ENCODE results near the gene UROC1. TPM values are rescaled to one million over a fixed set of nuclear protein-coding genes. Genes with fewer than 3 reads are reported as not detected.

UROC1 gene
- total and polyA plus RNA-seq, 2 of the 13 experiments (the other 11 are each of a cell fraction or from before 2014, with no cell fraction given): 0.71 to 1.3 TPM

DNA sequence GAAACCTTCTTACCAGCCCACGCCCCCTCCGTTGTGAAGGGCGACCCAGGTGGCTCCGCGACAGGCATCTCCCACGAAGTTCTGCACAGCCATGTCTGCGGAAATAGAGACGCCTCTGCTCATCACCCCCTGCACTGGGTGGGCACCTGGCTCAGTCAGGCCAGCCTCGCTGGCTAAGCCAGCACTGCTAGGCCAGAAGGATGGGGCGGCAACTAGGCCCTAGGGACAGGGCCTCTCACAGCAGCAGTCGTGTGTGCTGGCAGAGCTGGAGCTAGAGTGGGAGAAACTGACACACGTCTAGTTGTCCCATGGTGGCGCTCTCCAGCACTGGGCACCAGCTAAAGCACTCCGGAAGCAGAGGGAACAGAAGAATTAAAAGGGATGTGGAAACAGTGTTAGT is 29.4 kb downstream of the UROC1 start:
- H3K9ac ChIP-seq (ENCODE audit: insufficient read depth, low read depth, low read length): no peak overlapping the region
- DNase-seq (ENCODE audit: low spot score): no peak
- peak; percentile 55 for ATAC-seq
- no peak for FAIRE-seq
- intact Hi-C loops (cut with micrococcal nuclease; ENCODE audit: unreplicated experiment) (no loop called here), in situ Hi-C loops (cut with HindIII; ENCODE audit: extremely low pct_ligation_motif_present, low pct_unique_long_range_greater_than_20kb) (no loop called here)
- no TSS peak for BruUV-seq (replicated peaks)
- CTCF ChIA-PET (ENCODE audit: low intra/inter-chr PET ratio, low total read pairs): no interaction called here
- POLR2A ChIA-PET: interaction anchor here (2.8 kb wide), 1 partner anchor 12 kb away, joined by 12 read pairs; the partner anchor contains the start of gene ZXDC
- no peak overlapping the region for H3K4me2 ChIP-seq (ENCODE audit: low read depth, low read length)
- no peaks in the 10 kb centered on the region for H3K79me2 ChIP-seq (ENCODE audit: insufficient read depth, low read length)
- no peak overlapping the region for H3K4me3 ChIP-seq (replicated peaks in 1 of 3; ENCODE audit: insufficient read depth in 1 of 3, low read depth in 2 of 3, low read length in 3 of 3)
- H2AFZ ChIP-seq (ENCODE audit: low read length): no peak overlapping the region
- no peaks in the 10 kb centered on the region for H4K20me1 ChIP-seq (ENCODE audit: insufficient read depth, low read length)
- no peaks in the 10 kb centered on the region; a peak in 1 of 5 replicates for H3K27me3 ChIP-seq (ENCODE audit: control insufficient read depth in 1 of 2, insufficient read depth in 2 of 2, low read length in 2 of 2)
- 60% methylated on average over 8 of the region's 14 CpGs for WGBS (ENCODE audit: low lambda C conversion rate)
- H3K4me1 ChIP-seq (ENCODE audit: insufficient read depth, low read length): peaks cover 59% of the 10 kb centered on the region
- no peaks in the 10 kb centered on the region for H3K9me3 ChIP-seq (ENCODE audit: low read length)
- no peaks in the 10 kb centered on the region for H3K36me3 ChIP-seq (replicated peaks in 1 of 2; ENCODE audit: control insufficient read depth in 1 of 2, insufficient read depth in 2 of 2, low read length in 2 of 2)
- H3K27ac ChIP-seq (ENCODE audit: extremely low read length, insufficient read depth, low read length): no peak overlapping the region
- TF ChIP-seq NAIF1 (CRISPR knock-in tag; IDR thresholded peaks at IDR 0.05; ENCODE audit: borderline replicate concordance): no peak
- TF ChIP-seq ZSCAN25 (CRISPR knock-in tag; IDR thresholded peaks at IDR 0.05): no peak
- no peak for TF ChIP-seq MYNN (CRISPR knock-in tag; IDR thresholded peaks at IDR 0.05; ENCODE audit: low read depth)
- TF ChIP-seq SOX5 (CRISPR knock-in tag; IDR thresholded peaks at IDR 0.05; ENCODE audit: borderline replicate concordance): no peak
- 0 out of 2 replicates have a peak, but pooled peaks have one; percentile 18 for TF ChIP-seq SMC3 (IDR thresholded peaks at IDR 0.05; ENCODE audit: low read length)
- no peak for TF ChIP-seq HNRNPL (IDR thresholded peaks at IDR 0.05; ENCODE audit: low read depth, low read length)
- TF ChIP-seq ZNF768 (CRISPR knock-in tag; IDR thresholded peaks at IDR 0.05): peak; percentile 22; the same call in 1 of the 2 replicates
- TF ChIP-seq ZFX (CRISPR knock-in tag; IDR thresholded peaks at IDR 0.05; ENCODE audit: low read depth): peak; percentile 42; the same call in 1 of the 2 replicates
- TF ChIP-seq, protein P1, sequence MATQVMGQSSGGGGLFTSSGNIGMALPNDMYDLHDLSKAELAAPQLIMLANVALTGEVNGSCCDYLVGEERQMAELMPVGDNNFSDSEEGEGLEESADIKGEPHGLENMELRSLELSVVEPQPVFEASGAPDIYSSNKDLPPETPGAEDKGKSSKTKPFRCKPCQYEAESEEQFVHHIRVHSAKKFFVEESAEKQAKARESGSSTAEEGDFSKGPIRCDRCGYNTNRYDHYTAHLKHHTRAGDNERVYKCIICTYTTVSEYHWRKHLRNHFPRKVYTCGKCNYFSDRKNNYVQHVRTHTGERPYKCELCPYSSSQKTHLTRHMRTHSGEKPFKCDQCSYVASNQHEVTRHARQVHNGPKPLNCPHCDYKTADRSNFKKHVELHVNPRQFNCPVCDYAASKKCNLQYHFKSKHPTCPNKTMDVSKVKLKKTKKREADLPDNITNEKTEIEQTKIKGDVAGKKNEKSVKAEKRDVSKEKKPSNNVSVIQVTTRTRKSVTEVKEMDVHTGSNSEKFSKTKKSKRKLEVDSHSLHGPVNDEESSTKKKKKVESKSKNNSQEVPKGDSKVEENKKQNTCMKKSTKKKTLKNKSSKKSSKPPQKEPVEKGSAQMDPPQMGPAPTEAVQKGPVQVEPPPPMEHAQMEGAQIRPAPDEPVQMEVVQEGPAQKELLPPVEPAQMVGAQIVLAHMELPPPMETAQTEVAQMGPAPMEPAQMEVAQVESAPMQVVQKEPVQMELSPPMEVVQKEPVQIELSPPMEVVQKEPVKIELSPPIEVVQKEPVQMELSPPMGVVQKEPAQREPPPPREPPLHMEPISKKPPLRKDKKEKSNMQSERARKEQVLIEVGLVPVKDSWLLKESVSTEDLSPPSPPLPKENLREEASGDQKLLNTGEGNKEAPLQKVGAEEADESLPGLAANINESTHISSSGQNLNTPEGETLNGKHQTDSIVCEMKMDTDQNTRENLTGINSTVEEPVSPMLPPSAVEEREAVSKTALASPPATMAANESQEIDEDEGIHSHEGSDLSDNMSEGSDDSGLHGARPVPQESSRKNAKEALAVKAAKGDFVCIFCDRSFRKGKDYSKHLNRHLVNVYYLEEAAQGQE (IDR thresholded peaks at IDR 0.05; ENCODE audit: borderline replicate concordance in 1 of 2, low read depth in 1 of 2, low read length in 2 of 2): no peak
- no peak for TF ChIP-seq KDM5A (IDR thresholded peaks at IDR 0.05; ENCODE audit: borderline replicate concordance, low read length)
- TF ChIP-seq, protein P2, sequence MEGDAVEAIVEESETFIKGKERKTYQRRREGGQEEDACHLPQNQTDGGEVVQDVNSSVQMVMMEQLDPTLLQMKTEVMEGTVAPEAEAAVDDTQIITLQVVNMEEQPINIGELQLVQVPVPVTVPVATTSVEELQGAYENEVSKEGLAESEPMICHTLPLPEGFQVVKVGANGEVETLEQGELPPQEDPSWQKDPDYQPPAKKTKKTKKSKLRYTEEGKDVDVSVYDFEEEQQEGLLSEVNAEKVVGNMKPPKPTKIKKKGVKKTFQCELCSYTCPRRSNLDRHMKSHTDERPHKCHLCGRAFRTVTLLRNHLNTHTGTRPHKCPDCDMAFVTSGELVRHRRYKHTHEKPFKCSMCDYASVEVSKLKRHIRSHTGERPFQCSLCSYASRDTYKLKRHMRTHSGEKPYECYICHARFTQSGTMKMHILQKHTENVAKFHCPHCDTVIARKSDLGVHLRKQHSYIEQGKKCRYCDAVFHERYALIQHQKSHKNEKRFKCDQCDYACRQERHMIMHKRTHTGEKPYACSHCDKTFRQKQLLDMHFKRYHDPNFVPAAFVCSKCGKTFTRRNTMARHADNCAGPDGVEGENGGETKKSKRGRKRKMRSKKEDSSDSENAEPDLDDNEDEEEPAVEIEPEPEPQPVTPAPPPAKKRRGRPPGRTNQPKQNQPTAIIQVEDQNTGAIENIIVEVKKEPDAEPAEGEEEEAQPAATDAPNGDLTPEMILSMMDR (CRISPR knock-in tag; IDR thresholded peaks at IDR 0.05): peak; percentile 55
- TF ChIP-seq, protein P3, sequence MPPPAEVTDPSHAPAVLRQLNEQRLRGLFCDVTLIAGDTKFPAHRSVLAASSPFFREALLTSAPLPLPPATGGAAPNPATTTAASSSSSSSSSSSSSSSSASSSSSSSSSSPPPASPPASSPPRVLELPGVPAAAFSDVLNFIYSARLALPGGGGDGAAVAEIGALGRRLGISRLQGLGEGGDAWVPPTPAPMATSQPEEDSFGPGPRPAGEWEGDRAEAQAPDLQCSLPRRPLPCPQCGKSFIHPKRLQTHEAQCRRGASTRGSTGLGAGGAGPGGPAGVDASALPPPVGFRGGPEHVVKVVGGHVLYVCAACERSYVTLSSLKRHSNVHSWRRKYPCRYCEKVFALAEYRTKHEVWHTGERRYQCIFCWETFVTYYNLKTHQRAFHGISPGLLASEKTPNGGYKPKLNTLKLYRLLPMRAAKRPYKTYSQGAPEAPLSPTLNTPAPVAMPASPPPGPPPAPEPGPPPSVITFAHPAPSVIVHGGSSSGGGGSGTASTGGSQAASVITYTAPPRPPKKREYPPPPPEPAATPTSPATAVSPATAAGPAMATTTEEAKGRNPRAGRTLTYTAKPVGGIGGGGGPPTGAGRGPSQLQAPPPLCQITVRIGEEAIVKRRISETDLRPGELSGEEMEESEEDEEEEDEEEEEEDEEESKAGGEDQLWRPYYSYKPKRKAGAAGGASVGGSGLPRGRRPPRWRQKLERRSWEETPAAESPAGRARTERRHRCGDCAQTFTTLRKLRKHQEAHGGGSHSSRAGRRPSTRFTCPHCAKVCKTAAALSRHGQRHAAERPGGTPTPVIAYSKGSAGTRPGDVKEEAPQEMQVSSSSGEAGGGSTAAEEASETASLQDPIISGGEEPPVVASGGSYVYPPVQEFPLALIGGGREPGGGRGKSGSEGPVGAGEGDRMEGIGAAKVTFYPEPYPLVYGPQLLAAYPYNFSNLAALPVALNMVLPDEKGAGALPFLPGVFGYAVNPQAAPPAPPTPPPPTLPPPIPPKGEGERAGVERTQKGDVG (CRISPR knock-in tag; IDR thresholded peaks at IDR 0.05; ENCODE audit: borderline replicate concordance): no peak
- no peak for TF ChIP-seq HCFC1 (IDR thresholded peaks at IDR 0.05; ENCODE audit: low read depth, low read length)
- TF ChIP-seq ZNF749 (CRISPR knock-in tag; IDR thresholded peaks at IDR 0.05; ENCODE audit: borderline replicate concordance): no peak
